T-helper 1 cell (primary cell): ENCODE data around the gene CTNNBIP1.
"Not testable (repeated sequence)": the region's sequence is repeated elsewhere in the genome, so short reads cannot be mapped to it uniquely, and the experiment has no call there.

Experiments
- DNase-seq, 5 donors: peaks; one replicate each; pipeline ENCODE4 v3.0.0-alpha.2; 2012 to 2020
- total RNA-seq, 4 donors: gene quantifications; one replicate each; lab custom pipeline; 2026; lab: John Stamatoyannopoulos, UW

Gene CTNNBIP1
- total RNA-seq: 8.7 to 11.5 (median 9.7) reads per million in 4 donors

DNA sequence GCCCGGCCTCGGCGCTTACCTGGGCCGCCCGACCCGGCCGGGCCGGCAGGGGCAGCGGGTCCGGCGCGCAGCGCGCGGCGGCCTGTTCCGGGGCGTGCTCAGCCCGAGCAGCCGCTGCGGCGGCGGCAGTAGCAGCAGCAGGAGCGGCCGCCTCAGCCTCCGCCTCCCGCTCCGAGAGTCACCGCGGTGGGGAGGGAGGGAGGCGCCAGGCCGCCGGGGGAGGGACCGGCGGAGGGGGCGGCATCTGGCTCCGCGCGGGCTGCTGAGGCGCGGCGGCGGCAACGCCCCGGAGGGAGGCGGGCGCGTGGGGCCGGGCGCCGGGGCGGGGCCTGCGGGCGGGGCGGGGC is at the start of gene CTNNBIP1:
Gene CTNNBIP1, minus strand, starts transcription at position 194 of the 347 bp plus-strand sequence. CDS start 38,205 bp downstream, outside the sequence.
- no peak for DNase-seq

GRCh38 chr1:9957726-9958125 is 47.7 kb upstream of the CTNNBIP1 start:
- DNase-seq: no peak

DNA sequence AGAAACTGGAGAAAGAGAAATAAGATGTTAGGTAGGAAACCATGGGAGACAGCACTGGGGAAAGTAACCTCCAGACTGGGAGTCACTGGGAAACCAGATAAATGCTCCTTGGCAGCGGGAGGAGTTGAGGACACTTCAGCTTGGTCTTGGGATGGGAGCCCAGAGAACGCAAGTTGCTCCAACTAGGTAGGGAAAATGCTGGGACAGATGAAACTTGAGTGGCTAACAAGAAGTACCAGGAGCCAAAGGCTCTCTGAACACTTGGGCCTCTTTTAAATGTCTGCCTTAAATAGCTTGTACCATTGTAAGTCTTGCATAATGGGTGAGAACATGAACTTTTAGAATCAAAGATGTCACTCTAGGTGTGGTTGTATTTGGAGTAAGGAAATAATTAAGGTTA is 36.2 kb upstream of the CTNNBIP1 start:
- DNase-seq: no peak

DNA sequence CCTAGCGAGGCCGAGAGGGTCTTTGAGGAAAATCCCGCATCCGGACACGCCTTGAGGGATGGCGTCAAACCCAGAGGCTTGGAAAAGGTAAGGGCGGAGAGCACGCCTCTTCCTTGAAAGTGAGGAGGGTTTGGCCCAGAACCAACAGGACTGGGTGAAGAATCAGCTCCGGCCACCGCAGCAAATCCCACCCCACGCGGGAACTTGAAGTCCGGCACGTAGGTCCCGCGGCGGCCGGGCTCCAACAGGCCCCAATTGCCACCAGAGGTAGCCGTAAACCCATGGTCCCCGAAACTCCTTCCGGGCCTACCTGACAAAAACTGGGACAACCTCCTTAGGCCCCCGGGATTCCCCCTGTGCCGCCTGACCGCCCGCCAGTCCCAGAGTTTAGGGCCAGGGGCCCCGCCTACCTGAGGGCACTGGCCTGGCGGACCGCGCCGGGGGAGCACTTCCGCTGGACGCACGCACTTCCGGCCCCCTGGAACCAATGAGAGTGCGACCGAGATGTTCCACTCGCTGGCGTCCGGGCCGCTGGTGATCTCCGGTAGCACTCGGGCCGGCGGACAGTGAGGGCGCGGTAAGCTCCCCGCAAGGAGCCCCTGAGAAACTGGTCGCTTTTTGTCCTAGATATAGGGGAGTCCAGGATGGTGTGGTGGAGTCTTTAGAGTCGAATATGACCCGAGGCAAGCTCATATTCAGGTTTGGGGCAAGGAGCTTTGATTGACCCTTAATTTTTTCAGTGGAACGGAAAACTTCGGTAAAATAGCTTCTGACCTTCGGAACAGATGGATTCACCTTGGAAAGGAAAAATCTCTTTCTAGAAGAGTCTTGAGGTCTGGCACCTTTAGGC is 33.1 kb upstream of the CTNNBIP1 start, which contains the start of the genes LZIC and NMNAT1:
Gene LZIC, minus strand, starts transcription at position 453 of the 850 bp plus-strand sequence. CDS start 6,772 bp downstream, outside the sequence.
Gene NMNAT1, plus strand, starts transcription at position 537 of the 850 bp plus-strand sequence. CDS start 28,599 bp downstream, outside the sequence.
- DNase-seq: peak; percentile 75 to 92 (median 79)

DNA sequence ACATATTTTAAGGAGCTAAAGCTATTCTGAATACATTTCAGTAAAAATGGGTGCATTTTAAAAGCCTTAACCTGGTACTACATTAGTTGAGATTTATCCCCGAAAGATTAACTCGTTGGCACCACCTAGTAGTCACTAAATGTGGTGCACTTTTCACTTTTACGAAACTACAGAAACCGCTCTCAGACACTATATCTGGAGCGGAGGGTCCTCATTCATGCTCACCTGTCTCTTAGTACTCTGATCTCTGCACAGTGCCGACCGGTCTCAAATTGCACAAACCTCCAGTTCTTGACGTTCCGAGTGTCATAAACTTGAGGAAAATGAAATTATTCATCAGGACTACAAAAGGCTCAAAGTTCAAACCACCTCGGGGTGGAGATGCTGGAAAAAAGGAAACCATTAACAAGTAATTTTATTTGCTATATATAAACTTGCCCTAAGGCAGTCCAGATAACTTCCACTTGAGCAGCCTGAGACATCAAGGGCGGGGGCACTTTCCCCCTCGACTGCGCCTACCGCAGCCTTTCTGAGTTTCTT is 32.4 kb upstream of the CTNNBIP1 start:
- peak in 1 of 5 donors; percentile 46 for DNase-seq

GRCh38 chr1:9929431-9930385 is 19.6 kb upstream of the CTNNBIP1 start:
- no peak for DNase-seq

- DNase-seq: no peak
These were observed 17.2 kb upstream of the CTNNBIP1 start for GRCh38 chr1:9927259-9927658.

GRCh38 chr1:9922342-9922741 is 12.3 kb upstream of the CTNNBIP1 start:
- DNase-seq: no peak

GRCh38 chr1:9920606-9921005 is 10.5 kb upstream of the CTNNBIP1 start:
- DNase-seq: no peak

DNA sequence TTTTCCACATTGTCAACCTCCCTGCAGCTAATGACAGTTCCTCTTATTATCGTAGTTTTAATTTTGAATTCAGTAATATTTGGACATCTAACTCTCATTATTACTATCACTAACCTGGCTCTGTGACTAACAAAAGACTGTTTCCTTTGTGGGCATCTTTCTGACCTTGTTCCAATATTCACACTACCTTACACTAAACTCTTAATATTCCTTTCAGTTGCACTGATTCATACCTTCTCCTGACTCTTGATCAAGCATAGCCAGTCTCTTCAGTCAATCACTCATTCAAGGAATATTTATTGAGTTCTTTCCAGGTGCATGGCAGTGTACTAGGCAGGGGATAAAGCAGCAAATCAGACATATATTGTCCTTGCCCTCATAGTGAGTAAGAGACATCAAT is 7.8 kb upstream of the CTNNBIP1 start:
- DNase-seq: no peak

- DNase-seq: not testable (repeated sequence)
These were observed 7.4 kb upstream of the CTNNBIP1 start for GRCh38 chr1:9917495-9917894.

GRCh38 chr1:9916452-9916851 is 6.4 kb upstream of the CTNNBIP1 start:
- DNase-seq: no peak

DNA sequence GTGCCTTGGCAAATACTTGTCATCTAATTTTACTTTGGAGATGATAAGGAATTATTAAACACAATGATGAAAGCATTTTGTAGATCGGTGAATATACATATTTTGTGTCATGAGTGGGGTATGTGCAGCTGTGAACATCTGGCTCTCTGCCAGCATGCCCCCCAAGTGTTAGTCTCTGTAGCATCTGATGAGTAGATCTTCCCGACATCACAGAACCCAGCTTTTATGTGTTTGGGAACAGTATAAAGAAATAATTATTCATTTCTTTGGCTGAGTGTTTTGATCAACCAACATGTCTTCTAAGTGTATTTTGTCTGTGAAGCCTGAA is 4.5 kb upstream of the CTNNBIP1 start:
- DNase-seq: no peak

GRCh38 chr1:9912264-9912936 is 2.3 kb upstream of the CTNNBIP1 start:
- DNase-seq: no peak

GRCh38 chr1:9910423-9911178 is 532 bp upstream of the CTNNBIP1 start:
- peak; percentile 100 for DNase-seq

- peak in 3 of 5 donors; percentile 11 to 21 (median 17) for DNase-seq
These were observed 629 bp downstream of the CTNNBIP1 start for GRCh38 chr1:9909234-9910046.

GRCh38 chr1:9908871-9909233 is 1.2 kb downstream of the CTNNBIP1 start:
- DNase-seq: no peak

DNA sequence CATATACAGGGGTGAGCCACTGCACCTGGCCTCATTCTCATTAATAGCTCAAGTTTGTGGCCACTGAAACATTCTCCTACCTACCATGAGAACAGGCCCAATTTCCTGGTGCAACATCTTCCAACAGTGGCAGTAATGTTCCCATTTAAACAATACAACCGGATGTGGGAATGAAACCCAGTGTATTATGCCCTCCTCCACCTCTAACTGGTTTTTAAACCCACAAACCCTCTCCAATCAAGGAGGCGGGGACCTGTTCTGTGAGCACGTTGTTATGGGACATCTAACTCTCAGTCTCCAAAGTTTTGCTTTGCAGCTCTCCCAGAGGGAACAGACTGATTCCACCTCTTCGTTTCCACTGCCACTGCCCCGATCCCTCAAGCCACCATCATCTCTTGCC is 2.6 kb downstream of the CTNNBIP1 start:
- DNase-seq: no peak

GRCh38 chr1:9906466-9906865 is 3.6 kb downstream of the CTNNBIP1 start:
- no peak for DNase-seq

DNA sequence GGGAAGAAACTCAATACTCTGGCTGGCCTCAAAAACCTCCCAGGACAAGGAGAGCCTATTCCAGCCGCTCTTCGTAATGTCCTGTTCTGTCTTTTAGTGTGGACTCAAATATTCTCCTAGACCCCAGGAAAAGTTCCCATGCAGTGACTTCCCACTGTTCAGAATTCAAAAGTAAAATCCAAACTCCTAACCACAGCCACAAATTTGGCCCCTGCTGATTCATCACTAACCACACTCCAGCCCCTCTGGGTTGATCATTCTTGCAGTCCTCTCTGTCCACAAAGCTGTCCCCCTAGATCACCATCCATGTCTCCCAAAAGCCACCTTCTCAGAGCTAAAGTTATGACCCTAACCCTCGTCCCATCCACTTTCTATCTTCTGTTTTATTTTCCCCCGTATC is 5.1 kb downstream of the CTNNBIP1 start:
- no peak for DNase-seq

GRCh38 chr1:9904596-9904995 is 5.5 kb downstream of the CTNNBIP1 start:
- DNase-seq: no peak
